Measurements from ENCODE around the gene C20orf202. TPM values are rescaled to one million over a fixed set of nuclear protein-coding genes. Genes with fewer than 3 reads are reported as not detected.
"Not testable (repeated sequence)": the region's sequence is repeated elsewhere in the genome, so short reads cannot be mapped to it uniquely, and the experiment has no call there.

Gene C20orf202
- total and polyA plus RNA-seq, 2 experiments from 2014 or later: not detected

GRCh38 chr20:1247689-1248088, 44.4 kb downstream of the C20orf202 start (continued):
- TF ChIP-seq ZNF462 (CRISPR knock-in tag; IDR thresholded peaks at IDR 0.05): no peak
- no peak for TF ChIP-seq CREB1 (CRISPR knock-in tag; IDR thresholded peaks at IDR 0.05; ENCODE audit: low read depth)
- TF ChIP-seq STAT1 (IDR thresholded peaks at IDR 0.05; ENCODE audit: unreplicated experiment): no peak
- no peak for TF ChIP-seq ZNF331 (CRISPR knock-in tag; IDR thresholded peaks at IDR 0.05; ENCODE audit: low read depth)
- TF ChIP-seq ETS1 (IDR thresholded peaks at IDR 0.05): no peak

DNA sequence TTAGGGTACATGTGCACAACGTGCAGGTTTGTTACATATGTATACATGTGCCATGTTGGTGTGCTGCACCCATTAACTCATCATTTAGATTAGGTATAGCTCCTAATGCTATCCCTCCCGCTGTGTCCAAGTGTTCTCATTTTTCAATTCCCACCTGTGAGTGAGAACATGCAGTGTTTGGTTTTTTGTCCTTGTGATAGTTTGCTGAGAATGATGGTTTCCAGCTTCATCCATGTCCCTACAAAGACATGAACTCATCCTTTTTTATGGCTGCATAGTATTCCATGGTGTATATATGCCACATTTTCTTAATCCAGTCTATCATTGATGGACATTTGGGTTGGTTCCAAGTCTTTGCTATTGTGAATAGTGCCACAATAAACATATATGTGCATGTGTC, 47.0 kb downstream of the C20orf202 start:
- H3K27me3 Mint-ChIP-seq (ENCODE audit: insufficient read depth, low read depth, poor library complexity); H4K20me1 ChIP-seq (replicated peaks; ENCODE audit: insufficient read depth); H3K4me1 ChIP-seq (ENCODE audit: insufficient read depth); H3K79me2 ChIP-seq (replicated peaks; ENCODE audit: insufficient read depth); ATAC-seq; H3K9me3 Mint-ChIP-seq; DNase-seq (ENCODE audit: low spot score); H3K4me3 ChIP-seq; H3K27me3 ChIP-seq (ENCODE audit: insufficient read depth); H3K4me3 Mint-ChIP-seq; H3K27ac ChIP-seq (ENCODE audit: low read depth); H3K36me3 ChIP-seq (ENCODE audit: insufficient read depth); H3K9me2 ChIP-seq (ENCODE audit: insufficient read depth); H3K27ac Mint-ChIP-seq; H3K4me1 Mint-ChIP-seq; H3K36me3 Mint-ChIP-seq (ENCODE audit: low read depth); H3K4me2 ChIP-seq; H3F3A ChIP-seq (replicated peaks; ENCODE audit: low read depth); H2AFZ ChIP-seq: not testable (repeated sequence)
